ENCODE measurements around the gene SLC44A5.
"Not testable (repeated sequence)": the region's sequence is repeated elsewhere in the genome, so short reads cannot be mapped to it uniquely, and the experiment has no call there.

SLC44A5 gene

DNA sequence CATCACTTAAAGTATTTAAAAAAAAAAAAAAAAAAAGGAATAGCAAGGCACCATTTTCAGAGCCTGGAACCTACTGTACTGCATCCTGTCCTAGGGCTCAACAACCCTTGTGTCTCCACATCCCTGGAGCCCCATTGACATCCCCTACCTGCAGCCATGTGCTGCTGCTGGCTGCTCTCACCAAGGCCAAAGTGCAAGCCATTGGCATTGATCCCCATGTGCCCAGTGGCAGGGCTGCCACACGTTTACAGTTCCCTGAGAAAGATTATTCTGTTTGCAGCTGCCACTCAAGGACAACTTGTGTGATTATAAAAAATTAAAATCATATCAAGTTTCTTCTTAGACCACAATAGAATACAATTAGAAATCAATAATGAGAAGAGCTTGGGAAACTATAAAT, 346.8 kb downstream of the SLC44A5 start:
- DNase-seq: no peak

DNA sequence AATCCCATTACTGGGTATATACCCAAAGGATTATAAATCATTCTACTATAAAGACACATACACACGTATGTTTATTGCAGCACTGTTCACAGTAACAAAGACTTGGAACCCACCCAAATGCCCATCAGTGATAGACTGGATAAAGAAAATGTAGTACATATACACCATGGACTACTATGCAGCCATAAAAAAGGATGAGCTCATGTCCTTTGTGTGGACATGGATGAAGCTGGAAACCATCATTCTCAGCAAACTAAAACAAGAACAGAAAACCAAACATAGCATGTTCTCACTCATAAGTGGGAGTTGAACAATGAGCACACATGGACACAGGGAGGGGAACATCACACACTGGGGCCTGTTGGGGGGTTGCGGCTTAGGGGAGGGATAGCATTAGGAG, 347.3 kb downstream of the SLC44A5 start:
- not testable (repeated sequence) for DNase-seq

DNA sequence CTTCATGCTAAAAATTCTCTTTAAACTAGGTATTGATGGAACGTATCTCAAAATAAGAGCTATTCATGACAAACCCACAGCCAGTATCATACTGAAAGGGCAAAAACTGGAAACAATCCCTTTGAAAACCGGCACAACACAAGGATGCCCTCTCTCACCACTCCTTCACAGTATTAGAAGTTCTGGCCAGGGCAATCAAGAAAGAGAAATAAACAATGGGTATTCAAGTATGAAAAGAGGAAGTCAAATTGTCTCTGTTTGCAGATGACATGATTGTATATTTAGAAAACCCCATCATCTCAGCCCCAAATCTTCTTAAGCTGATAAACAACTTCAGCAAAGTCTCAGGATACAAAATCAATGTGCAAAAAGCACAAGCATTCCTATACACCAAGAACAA, 349.0 kb downstream of the SLC44A5 start:
- not testable (repeated sequence) for DNase-seq

DNA sequence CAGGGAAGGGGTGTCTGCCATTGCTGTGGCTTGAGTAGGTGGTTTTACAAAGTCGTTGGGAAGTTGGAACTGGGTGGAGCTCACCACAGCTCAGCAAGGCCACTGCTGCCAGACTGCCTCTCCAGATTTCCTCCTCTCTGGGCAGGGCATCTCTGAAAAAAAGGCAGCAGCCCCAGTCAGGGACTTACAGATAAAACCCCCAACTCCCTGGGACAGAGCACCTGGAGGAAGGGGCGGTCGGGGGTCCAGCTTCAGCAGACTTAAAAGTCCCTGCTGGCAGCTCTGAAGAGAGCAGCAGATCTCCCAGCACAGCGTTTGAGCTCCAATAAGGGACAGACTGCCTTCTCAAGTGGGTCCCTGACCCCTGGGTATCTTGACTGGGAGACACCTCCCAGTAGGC, 352.6 kb downstream of the SLC44A5 start:
- DNase-seq: no peak

DNA sequence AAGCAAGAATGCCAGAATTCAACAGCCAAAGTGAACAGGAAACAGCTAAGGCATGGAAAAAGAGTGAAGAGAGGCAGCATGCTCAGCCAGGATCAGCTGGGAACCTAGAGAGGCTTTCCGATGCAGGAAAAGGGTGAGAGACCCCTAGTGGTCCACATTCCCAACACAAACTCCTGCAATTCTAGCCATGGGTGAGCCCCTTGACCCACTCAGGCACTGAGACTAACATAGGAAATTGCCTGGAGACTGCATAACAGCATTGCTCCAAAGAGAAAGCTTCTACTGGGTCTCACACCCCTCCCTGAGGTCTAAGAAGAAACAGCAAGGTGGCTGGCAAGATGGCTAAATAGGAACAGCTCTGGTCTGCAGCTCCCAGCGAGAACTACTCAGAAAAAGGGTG, 353.5 kb downstream of the SLC44A5 start:
- no peak for DNase-seq

DNA sequence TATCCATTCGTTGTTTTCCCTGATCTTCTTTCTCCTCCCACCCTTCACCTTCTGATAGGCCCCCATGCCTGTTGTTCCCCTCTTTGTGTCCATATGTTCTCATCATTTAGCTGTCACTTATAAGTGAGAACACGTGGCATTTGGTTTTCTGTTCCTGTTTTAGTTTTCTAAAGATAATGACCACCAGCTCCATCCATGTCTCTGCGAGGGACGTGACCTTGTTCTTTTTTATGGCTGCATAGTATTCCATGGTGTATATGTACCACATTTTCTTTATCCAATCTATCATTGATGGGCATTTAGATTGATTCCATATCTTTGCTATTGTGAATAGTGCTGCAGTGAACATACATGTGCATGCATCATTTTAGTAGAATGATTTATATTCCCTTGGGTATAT, 360.8 kb downstream of the SLC44A5 start:
- not testable (repeated sequence) for DNase-seq

DNA sequence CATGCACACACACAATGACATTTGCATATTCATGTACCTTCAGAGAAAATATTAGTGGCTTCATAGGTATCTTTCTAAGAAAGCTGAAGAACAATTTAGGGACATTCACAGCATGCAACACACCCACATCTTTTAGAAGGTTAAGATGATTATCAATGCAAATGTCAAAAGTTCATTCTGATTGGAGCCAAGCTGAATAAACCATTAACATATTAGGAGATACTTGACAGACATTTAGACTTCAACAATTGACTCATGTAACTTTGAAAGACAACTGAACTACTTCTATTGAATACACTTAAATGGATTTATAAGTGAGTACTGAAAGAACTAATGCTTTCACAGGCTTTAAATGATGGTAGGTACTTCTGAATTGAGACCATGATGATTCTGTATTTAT, 365.7 kb downstream of the SLC44A5 start:
- no peak for DNase-seq

DNA sequence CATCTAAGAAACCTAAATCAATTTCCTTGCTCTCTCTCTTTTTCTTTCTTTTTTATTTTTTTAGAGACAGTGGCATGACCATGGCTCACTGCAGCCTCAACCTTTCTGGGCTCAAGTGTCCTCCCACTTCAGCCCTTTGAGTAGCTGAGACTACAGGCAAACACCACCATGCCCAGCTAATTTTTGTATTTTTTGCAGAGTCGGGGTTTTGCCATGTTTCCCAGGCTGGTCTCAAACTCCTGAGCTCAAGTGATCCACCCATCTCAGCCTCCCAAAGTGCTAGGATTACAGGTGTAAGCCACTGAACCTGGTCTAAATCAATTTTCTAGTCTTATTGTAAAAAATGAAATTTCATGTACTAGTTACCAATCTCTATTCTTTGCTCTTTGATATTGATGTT, 367.8 kb downstream of the SLC44A5 start:
- DNase-seq: no peak

DNA sequence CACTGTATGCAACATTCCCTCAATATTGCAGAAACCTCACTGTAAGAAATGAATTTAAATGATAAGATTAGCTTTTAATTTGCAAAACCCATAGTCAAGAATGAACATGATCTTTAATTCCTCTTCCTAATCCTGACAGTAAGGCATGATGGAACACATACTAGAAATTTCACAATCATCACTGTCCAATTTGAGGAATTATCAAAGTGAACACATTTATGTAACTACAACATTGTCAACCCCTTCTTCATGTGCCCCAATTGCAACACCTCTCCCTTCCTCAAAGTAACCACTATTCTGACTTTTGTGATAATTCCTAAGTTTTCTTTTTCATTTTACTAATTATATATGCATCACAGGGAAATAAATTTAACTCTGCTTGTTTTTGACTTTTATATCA, 373.6 kb downstream of the SLC44A5 start:
- DNase-seq: no peak

DNA sequence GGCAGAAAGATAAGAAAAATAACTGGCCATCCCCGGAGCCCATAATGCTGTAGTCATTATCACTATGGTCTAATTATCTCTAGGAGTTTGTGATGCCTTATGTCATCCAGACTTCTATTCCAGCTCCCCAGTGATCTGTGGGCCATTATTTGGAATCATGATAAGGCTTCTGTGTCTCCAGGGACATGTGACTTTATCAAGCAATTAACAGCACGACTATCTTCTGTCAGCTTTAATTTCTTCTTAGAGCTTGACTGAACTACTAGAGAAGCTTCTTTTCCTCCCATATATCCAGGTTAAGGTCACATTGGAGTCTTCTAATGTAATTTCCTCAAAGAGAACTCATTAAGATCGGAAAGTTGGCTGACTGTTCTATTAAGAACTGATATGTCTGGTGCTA, 376.4 kb downstream of the SLC44A5 start:
- no peak for DNase-seq

DNA sequence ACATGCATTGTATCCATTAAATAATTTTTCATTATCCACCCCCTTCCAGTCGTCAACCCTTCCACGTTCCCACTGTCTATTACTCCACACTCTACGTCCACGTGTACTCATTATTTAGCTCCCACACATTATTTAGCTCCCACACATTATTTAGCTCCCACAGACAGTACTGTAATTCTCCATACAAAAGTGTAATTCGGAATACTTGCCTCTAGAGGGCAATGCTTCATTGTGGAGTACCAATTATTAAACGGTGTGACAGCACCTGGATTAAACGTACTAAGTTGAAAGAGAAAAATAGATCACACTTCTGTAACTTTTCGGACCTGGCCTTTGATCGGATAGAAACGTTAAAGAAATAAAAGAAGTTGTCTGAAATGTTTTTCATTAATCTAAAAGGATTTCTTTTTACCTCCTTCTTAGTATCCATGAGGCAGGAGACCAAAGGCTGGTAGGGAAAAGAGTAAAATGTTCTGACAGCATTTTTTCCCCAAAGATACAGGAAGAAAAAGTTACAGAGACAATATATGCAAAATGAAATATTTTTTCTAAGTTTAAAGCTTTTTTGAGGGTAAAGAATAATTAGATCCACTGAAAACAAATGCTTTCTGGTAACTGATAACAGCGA, 377.5 kb downstream of the SLC44A5 start:
- no peak for DNase-seq

DNA sequence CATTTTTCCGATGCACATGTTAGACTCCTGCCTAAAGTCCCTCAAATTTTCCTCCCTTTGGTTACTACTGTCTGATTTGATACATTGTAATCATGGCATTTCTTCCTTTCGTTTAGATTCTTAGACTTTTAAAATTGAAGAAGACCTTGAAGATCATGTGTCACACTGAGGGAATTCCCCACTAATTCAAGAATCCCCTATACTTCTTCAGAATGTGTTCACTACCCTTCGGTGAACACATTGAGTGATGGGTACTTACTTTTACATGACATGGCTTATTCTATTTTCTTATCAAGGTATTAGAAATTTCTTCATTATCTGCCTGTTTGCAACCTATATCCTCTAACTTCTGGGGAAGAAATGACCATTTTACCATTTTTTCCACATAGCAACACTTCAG, 390.8 kb downstream of the SLC44A5 start:
- no peak for DNase-seq

DNA sequence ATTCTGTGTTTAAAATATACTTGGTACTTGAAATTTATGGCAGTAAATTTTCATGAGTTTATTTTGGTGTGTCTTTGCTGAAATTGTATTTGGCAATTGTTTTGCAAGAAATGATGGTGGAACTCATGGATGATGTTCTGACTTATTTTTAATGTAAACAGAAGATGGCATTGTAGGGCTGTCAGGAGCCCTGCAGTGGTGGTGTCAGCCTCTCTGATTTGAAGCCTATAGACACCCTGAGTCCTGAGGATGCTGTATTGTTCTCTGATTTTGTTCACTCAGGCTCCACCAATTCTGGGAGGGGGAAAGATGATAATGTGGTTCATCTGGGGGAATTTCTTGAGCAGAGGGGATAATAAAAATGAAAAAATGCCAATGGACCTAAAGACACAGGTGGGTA, 396.9 kb downstream of the SLC44A5 start:
- no peak for DNase-seq

DNA sequence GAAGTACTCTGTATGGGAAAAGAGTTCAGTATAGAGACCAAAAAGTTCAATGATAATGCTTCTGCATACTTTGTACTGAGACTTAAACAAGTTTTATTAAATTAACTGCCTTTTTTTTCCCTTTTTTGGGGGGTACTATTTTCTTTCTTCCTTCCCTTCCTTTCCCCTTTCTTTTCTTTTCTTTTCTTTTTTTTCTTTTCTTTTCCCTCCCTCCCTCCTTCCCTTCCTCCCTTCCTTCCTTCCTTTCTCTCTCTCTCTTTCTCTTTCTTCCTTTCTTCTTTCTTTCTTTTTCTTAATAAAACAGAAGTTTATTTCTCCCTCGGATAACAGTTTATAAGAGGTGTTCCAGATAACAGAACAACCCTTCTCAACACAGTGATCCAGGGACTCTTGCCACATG, 399.3 kb downstream of the SLC44A5 start:
- no peak for DNase-seq

DNA sequence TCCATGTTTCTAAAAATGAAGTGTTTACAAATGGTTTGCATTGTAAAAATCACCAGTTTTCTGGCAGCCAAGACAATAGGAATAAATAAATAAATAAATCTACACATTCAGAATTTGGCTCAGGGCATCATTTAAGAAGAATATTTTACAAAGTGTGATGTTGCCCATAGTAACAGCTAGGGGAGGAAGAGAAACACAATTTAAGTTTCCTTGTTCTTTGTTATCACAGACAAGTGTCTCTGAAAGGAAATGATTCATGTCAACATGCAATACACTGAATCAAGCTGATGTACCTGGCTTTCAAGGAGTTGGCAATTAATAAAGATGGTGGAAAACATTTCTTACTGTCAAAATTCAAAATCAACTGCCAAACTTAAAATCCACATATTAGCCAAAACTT, 402.1 kb downstream of the SLC44A5 start:
- DNase-seq: no peak

DNA sequence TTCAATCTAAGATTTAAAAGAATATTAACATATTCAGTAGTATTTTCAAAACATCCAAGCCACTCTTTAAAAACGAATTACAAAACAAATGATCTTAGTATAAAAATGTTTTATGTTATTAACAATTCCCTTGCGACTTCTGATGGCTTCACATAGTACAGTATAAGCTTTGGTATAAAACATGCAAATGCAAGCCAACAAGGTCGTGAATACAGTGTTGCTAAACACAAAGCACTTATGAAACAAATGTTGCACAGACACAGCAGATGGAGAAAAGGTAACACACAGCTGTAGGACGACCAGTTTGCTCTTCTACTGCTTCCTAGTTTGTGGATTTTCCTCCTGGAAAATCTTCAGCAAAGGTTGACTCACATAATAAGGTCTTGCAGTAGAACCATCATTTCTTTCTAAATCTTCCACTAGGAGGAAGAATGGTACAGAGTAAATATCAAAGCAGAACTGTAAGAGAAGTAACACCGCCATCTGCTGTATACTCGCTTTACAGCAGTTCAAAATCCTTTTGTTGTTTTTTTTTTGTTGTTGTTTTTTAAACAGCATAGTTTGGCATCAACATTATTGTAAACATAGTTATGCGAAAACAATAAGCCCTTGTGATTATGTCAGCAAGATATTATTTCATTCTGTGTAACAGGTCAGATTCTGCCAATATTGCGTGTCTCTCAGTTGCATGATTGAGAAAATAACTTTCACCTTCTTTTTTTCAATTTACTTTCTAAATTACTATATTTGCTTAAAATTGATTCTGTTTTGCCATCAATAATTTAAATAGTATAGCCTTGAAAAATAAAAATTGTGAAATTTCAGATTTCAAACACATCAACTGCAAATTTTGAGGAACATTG, 407.3 kb downstream of the SLC44A5 start:
- DNase-seq: peak; percentile 79

DNA sequence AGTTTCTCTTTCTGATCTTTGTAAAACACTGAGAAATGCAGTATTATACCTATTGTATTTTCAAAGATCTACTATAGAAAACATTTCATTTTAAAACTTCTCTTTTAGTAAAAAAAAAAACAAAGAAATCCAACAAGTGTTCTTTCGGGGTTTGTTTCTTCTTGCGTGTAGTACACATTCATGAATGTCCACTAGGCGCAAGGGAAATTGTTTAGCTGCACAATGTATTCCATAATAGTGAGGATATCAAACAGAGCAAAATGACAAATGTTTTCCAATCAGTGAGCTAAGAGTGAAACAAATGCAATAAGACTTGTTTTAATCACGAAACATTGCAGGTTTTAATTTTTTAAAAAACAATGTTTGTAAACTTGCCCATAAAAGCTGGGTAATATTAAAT, 408.2 kb downstream of the SLC44A5 start:
- no peak for DNase-seq

DNA sequence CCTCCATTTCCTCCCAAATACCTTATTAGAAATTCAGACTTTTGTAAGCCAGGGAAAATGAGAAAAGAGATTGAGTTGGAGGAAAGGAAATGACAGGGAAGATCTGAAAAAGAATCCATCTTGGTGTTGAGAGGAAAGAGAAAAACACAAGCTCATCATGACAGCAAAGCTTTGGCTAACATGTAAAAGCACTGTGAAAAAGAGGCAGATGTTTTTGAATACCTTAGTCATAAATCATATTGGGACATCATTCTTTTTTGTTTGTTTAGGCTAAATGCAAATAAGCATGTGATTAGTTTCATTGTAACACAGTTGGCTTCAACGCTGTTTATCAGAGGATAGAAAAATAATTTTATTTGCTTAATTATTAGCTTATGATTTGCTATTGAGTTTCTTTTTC, 412.2 kb downstream of the SLC44A5 start:
- peak; percentile 23 for DNase-seq

DNA sequence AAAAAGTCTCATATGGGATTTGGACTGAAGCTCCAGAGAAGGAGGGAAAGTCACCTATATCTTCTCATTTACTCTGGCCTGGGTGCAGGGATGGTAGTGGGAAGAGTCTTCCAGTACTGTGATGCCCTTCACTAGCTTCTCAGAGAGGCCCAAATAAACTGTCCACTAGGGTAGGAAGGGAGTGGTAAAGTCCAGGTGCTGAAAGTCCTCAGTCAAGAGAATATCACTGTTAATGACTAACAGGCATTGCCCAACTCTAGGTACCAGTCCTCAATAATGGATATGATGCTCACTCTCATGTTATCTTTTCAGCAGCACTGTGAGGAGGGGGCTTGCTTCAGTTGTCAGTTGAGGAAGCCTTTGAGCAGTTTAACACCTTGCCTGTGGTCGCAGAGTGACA, 412.8 kb downstream of the SLC44A5 start:
- DNase-seq: no peak

DNA sequence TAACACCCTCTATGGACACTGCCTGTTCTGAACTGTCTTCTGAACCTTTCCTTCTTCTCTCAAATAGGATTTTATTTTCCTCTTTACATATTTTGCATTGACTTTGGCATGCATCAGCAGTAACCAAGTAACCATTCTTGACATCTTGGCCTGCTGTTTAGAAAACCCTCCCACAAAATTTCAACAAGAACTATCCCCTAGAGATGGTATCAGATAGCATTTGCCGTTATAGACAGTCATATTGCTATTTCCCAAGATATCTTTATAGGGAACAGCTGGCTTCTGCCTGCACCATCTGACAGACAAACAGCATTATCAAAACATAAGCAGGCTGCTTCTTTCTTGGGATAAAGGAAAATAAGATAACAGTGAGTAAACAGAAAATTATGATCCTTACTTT, 422.0 kb downstream of the SLC44A5 start:
- DNase-seq: peak; percentile 54

DNA sequence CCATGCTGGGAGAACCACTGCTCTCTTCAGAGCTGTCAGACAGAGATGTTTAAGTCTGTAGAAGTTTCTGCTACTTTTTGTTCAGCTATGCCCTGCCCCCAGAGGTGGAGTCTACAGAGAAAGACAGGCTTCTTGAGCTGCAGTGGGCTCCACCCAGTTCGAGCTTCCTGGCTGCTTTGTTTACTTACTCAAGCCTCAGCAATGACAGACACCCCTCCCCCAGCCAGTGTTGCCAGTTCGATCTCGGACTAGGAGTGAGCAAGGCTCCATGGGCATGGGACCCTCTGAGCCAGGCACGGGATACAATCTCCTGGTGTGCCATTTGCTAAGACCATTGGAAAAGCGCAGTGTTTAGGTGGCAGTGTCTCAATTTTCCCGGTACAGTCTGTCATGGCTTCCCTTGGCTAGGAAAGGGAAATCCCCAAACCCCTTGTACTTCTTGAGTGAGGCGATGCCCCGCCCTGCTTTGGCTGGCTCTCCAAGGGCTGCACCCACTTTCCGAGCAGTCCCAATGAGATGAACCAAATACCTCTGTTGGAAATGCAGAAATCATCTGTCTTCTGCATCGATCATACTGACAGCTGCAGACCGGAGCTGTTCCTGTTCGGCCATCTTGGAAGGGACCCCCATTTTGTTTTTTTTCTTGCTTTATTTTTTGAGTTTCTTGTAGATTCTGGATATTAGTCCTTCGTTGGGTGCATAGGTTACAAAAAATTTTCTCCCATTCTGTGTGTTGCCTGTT, 429.5 kb downstream of the SLC44A5 start:
- DNase-seq: not testable (repeated sequence)

DNA sequence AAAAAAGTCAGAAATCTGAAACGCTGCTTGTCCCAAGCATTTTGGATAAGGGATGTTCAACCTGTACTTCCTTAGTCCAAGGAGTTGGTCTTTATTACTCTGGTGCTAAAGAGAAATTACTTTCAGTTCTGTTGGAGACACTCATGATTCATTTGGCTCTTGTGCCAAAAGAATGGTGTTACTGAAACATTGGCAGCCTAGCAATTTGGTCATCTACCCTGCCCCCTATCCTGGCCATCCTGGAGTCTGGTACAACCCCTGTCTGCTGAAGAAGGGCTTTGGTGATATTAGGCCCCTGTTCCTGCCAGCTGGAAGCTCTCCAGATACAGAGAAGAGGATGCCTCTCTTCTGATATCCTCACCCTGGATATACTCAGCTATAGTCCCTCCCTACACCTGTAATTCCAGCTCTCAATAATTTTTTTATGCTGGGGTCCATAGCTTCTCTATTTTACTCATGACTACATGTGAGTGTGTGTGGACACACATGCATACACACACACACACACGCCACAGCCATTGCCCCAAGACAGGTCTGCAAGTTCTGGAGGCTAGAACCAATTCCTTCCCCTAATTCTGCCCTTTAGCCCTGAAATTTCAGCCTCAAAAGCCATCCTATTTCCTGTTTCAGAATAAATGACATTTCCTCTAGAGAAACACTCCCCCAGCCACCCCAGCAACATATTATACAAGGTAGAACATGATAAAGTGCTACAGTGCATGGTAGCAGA, 436.7 kb downstream of the SLC44A5 start:
- DNase-seq: peak; percentile 52

DNA sequence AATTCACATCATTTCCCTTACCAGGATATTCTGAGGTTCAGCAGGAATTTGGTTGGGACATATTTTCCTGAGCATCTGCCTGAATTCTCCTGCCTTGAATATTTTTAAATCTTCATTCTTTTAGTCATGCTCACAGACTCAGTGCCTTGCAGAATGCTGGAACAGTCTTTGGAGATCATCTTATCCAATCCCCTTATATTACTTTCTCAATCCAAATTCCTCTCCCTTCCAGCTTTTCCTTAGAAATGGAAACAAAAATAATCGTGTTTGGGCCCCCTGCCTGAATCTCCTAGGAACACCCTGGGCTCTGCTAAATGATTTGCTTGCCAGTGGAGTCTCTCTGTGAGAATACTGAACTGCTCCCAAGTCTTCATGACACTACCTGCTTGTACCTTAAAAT, 438.4 kb downstream of the SLC44A5 start:
- DNase-seq: no peak
